ENCODE results near the gene ETF1. TPM values are rescaled to one million over a fixed set of nuclear protein-coding genes. Genes with fewer than 3 reads are reported as not detected.

ETF1 gene
- total and polyA plus RNA-seq, 2 donors (not counting 1 experiment from before 2014, with no cell fraction given): 10.2 to 50.5 TPM

DNA sequence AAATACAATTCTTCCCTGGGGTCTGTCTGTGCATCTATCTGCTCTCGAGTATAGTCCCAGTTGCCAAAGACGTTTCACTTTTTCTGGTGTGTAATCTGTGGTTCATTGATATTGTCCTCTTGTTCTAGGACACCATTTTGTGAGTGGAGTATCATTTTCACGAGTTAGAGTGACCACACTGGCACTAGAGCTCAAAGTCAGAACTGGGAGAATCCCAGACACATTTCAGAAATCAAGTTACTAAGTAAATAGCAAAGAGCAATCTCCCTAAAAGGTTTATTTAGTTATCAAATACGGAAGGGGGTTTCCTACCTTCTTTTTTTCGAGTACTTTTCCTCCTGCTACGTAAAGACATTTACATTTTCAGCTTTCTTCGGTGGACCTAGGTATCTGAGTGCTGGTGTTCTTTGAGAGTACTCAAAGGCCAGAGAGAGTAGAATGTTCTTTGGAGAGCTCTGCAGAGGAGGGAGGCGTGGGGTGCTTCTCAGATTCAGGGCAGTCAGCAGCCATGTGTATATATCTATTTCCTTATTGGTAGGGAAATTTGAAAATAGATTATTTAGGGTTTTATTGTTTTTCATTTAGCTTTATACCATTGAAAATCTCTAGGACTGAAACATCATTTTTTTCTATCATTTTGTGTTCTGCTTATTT lies 41.1 kb upstream of the ETF1 start:
- CTCF ChIA-PET: no interaction called here

DNA sequence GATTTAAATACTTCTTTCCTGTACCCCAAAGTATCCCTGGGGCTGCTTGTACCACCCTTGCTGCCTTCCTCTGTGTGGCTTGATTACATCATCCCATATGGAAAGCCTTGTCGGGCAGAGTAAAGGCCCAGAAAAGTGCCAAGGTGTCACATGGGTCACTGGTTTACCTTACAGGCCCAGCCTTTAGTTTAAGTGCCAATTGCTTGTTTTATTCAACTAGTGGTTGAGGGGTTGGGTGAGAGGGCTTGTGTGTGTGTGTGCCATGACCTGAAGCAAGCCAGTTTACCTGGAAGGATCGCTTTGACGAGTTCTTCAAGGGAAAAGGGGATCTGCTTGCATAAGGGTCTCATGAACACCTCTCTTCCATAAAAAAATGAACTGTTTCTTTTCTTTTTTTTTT lies 39.9 kb upstream of the ETF1 start:
- Histone ChIP-seq H3K4me3 (ENCODE audit: control extremely low read depth in 1 of 5, extremely low read depth in 1 of 5, insufficient read depth in 1 of 5, low read depth in 2 of 5, low read length in 4 of 5) (no peak overlapping the region), H3K4me2 (replicated peaks; ENCODE audit: low read depth, low read length, poor library complexity, severe bottlenecking) (no peak overlapping the region), H3K79me2 (ENCODE audit: control insufficient read depth, insufficient read depth, low read length) (no peaks in the 10 kb centered on the region), H3K36me3 (replicated peaks in 1 of 2; ENCODE audit: control extremely low read depth in 1 of 2, control insufficient read depth in 1 of 2, extremely low read depth in 1 of 2, insufficient read depth in 2 of 2, low read length in 1 of 2) (no peaks in the 10 kb centered on the region), H4K20me1 (ENCODE audit: control insufficient read depth, insufficient read depth, low read length, poor library complexity, severe bottlenecking) (no peaks in the 10 kb centered on the region), H3K27ac (ENCODE audit: low read length in 2 of 2) (no peak overlapping the region), H3K9me3 (ENCODE audit: control extremely low read depth in 1 of 3, control insufficient read depth in 2 of 3, insufficient read depth in 1 of 3, low read length in 2 of 3) (no peaks in the 10 kb centered on the region), H3K27me3 (replicated peaks in 1 of 4; ENCODE audit: control extremely low read depth in 1 of 4, control insufficient read depth in 3 of 4, insufficient read depth in 4 of 4, low read length in 3 of 4) (no peaks in the 10 kb centered on the region), H3K4me1 (ENCODE audit: control insufficient read depth in 2 of 2, insufficient read depth in 2 of 2, low read length in 2 of 2) (no peaks in the 10 kb centered on the region), H2AFZ (ENCODE audit: insufficient read depth, low read depth, low read length, poor library complexity, severe bottlenecking) (no peak overlapping the region), H3K9ac (ENCODE audit: low read length) (no peak overlapping the region)
- Mint-ChIP-seq H3K9me3 (ENCODE audit: insufficient read depth) (no peaks in the 10 kb centered on the region), H3K27ac (no peak overlapping the region), H3K4me3 (no peak overlapping the region), H3K27me3 (peaks cover 15% of the 10 kb centered on the region), H3K4me1 (peaks cover 4% of the 10 kb centered on the region)
- ATAC-seq (ENCODE audit: low read depth): no peak
- ChIA-PET POLR2A (interaction anchor here (0.7 kb wide), 1 partner anchor 207 kb away, joined by 5 read pairs; no protein-coding TSS in a partner anchor), CTCF (interaction anchor here (0.7 kb wide), 1 partner anchor 81 kb away, joined by 3 read pairs; no protein-coding TSS in a partner anchor)
- WGBS (ENCODE audit: insufficient coverage): 71% methylated on average over 1 of the region's 3 CpGs
- TF ChIP-seq, protein P1, sequence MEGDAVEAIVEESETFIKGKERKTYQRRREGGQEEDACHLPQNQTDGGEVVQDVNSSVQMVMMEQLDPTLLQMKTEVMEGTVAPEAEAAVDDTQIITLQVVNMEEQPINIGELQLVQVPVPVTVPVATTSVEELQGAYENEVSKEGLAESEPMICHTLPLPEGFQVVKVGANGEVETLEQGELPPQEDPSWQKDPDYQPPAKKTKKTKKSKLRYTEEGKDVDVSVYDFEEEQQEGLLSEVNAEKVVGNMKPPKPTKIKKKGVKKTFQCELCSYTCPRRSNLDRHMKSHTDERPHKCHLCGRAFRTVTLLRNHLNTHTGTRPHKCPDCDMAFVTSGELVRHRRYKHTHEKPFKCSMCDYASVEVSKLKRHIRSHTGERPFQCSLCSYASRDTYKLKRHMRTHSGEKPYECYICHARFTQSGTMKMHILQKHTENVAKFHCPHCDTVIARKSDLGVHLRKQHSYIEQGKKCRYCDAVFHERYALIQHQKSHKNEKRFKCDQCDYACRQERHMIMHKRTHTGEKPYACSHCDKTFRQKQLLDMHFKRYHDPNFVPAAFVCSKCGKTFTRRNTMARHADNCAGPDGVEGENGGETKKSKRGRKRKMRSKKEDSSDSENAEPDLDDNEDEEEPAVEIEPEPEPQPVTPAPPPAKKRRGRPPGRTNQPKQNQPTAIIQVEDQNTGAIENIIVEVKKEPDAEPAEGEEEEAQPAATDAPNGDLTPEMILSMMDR (IDR thresholded peaks at IDR 0.05): no peak
- TF ChIP-seq EZH2 (IDR thresholded peaks at IDR 0.05; ENCODE audit: borderline replicate concordance, insufficient read depth, low read depth, low read length, poor library complexity, severe bottlenecking): no peak
- intact Hi-C loops (cut with micrococcal nuclease): no loop called here
- no peak for DNase-seq

More for the DNA sequence above, 41.1 kb upstream of the ETF1 start:
- no peak overlapping the region for H3K4me3 ChIP-seq (ENCODE audit: control extremely low read depth in 1 of 5, extremely low read depth in 1 of 5, insufficient read depth in 1 of 5, low read depth in 2 of 5, low read length in 4 of 5)
- no peaks in the 10 kb centered on the region for H3K9me3 ChIP-seq (ENCODE audit: control extremely low read depth in 1 of 3, control insufficient read depth in 2 of 3, insufficient read depth in 1 of 3, low read length in 2 of 3)
- no peak for ATAC-seq (ENCODE audit: low read depth)
- H3K27me3 ChIP-seq (replicated peaks in 1 of 4; ENCODE audit: control extremely low read depth in 1 of 4, control insufficient read depth in 3 of 4, insufficient read depth in 4 of 4, low read length in 3 of 4): no peaks in the 10 kb centered on the region
- no peak overlapping the region for H3K27ac Mint-ChIP-seq
- no peak overlapping the region for H2AFZ ChIP-seq (ENCODE audit: insufficient read depth, low read depth, low read length, poor library complexity, severe bottlenecking)
- H3K36me3 ChIP-seq (replicated peaks in 1 of 2; ENCODE audit: control extremely low read depth in 1 of 2, control insufficient read depth in 1 of 2, extremely low read depth in 1 of 2, insufficient read depth in 2 of 2, low read length in 1 of 2): no peaks in the 10 kb centered on the region
- 67% methylated on average over 2 of the region's 8 CpGs for WGBS (ENCODE audit: insufficient coverage)
- POLR2A ChIA-PET: no interaction called here
- intact Hi-C loops (cut with micrococcal nuclease): no loop called here
- no peaks in the 10 kb centered on the region for H3K79me2 ChIP-seq (ENCODE audit: control insufficient read depth, insufficient read depth, low read length)
- H3K4me2 ChIP-seq (replicated peaks; ENCODE audit: low read depth, low read length, poor library complexity, severe bottlenecking): no peak overlapping the region
- no peak for TF ChIP-seq EZH2 (IDR thresholded peaks at IDR 0.05; ENCODE audit: borderline replicate concordance, insufficient read depth, low read depth, low read length, poor library complexity, severe bottlenecking)
- TF ChIP-seq, protein P1 (IDR thresholded peaks at IDR 0.05): no peak
- H4K20me1 ChIP-seq (ENCODE audit: control insufficient read depth, insufficient read depth, low read length, poor library complexity, severe bottlenecking): no peaks in the 10 kb centered on the region
- H3K27me3 Mint-ChIP-seq: peaks cover 15% of the 10 kb centered on the region
- H3K4me1 ChIP-seq (ENCODE audit: control insufficient read depth in 2 of 2, insufficient read depth in 2 of 2, low read length in 2 of 2): no peaks in the 10 kb centered on the region
- no peak overlapping the region for H3K4me3 Mint-ChIP-seq
- no peak overlapping the region for H3K27ac ChIP-seq (ENCODE audit: low read length in 2 of 2)
- DNase-seq: no peak
- no peaks in the 10 kb centered on the region for H3K9me3 Mint-ChIP-seq (ENCODE audit: insufficient read depth)
- H3K9ac ChIP-seq (ENCODE audit: low read length): no peak overlapping the region
- H3K4me1 Mint-ChIP-seq: peaks cover 4% of the 10 kb centered on the region

All from B cell (primary cell).